ENCODE results near the gene ANAPC13.

The ANAPC13 gene

GRCh38 chr3:134449277-134449676, 36.5 kb downstream of the ANAPC13 start:
- no peak for DNase-seq (ENCODE audit: low spot score)
- in situ Hi-C loops (cut with MboI; ENCODE audit: low sequenced_read_pairs, unreplicated experiment), result no loop called here
- TF ChIP-seq CTCF (IDR thresholded peaks at IDR 0.05; ENCODE audit: borderline replicate concordance, control extremely low read depth, extremely low read depth, insufficient read depth, missing control alignments), result peak; percentile 20

- TF ChIP-seq CTCF (IDR thresholded peaks at IDR 0.05; ENCODE audit: borderline replicate concordance, control extremely low read depth, extremely low read depth, insufficient read depth, missing control alignments), result no peak
- DNase-seq (ENCODE audit: low spot score), result no peak
- in situ Hi-C loops (cut with MboI; ENCODE audit: low sequenced_read_pairs, unreplicated experiment), result no loop called here
These were observed 37.1 kb downstream of the ANAPC13 start for GRCh38 chr3:134448664-134449063.

- DNase-seq (ENCODE audit: low spot score), result no peak
- no peak for TF ChIP-seq CTCF (IDR thresholded peaks at IDR 0.05; ENCODE audit: borderline replicate concordance, control extremely low read depth, extremely low read depth, insufficient read depth, missing control alignments)
These were observed 38.4 kb downstream of the ANAPC13 start for GRCh38 chr3:134447351-134447750.

GRCh38 chr3:134446800-134447199, 39.0 kb downstream of the ANAPC13 start:
- in situ Hi-C loops (cut with MboI; ENCODE audit: low sequenced_read_pairs, unreplicated experiment), result no loop called here
- DNase-seq (ENCODE audit: low spot score), result no peak
- no peak for TF ChIP-seq CTCF (IDR thresholded peaks at IDR 0.05; ENCODE audit: borderline replicate concordance, control extremely low read depth, extremely low read depth, insufficient read depth, missing control alignments)

More at GRCh38 chr3:134447351-134447750, 38.4 kb downstream of the ANAPC13 start:
- in situ Hi-C loops (cut with MboI; ENCODE audit: low sequenced_read_pairs, unreplicated experiment), result no loop called here

GRCh38 chr3:134445636-134446035, 40.1 kb downstream of the ANAPC13 start:
- no peak for DNase-seq (ENCODE audit: low spot score)
- in situ Hi-C loops (cut with MboI; ENCODE audit: low sequenced_read_pairs, unreplicated experiment), result no loop called here

GRCh38 chr3:134445095-134445494, 40.7 kb downstream of the ANAPC13 start:
- TF ChIP-seq CTCF (IDR thresholded peaks at IDR 0.05; ENCODE audit: borderline replicate concordance, control extremely low read depth, extremely low read depth, insufficient read depth, missing control alignments), result no peak
- DNase-seq (ENCODE audit: low spot score), result no peak
- in situ Hi-C loops (cut with MboI; ENCODE audit: low sequenced_read_pairs, unreplicated experiment), result no loop called here

More at GRCh38 chr3:134445636-134446035, 40.1 kb downstream of the ANAPC13 start:
- TF ChIP-seq CTCF (IDR thresholded peaks at IDR 0.05; ENCODE audit: borderline replicate concordance, control extremely low read depth, extremely low read depth, insufficient read depth, missing control alignments), result no peak

GRCh38 chr3:134441821-134442220, 44.0 kb downstream of the ANAPC13 start:
- no peak for TF ChIP-seq CTCF (IDR thresholded peaks at IDR 0.05; ENCODE audit: borderline replicate concordance, control extremely low read depth, extremely low read depth, insufficient read depth, missing control alignments)
- no peak for DNase-seq (ENCODE audit: low spot score)
- in situ Hi-C loops (cut with MboI; ENCODE audit: low sequenced_read_pairs, unreplicated experiment), result no loop called here

All from GM13976 (cell line).